Measurements from ENCODE around the gene MRPL17.

MRPL17 gene

DNA sequence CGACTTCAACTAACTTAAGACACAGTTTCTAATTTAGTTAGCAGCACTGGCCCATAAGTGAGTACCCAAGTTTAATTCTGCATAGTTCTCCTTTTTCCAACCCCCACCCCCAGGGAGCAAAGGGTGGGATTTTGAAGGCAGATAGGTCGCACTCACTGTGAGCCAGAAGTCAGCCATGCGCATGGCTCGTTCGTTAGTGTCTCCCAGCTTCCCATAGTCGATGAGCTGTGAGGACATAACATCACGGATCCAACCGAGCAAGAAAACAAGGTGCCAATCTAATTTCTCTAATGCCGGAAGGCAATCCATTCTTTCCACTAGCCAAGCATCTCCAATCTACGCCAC is 577 bp downstream of the MRPL17 start:
- Histone ChIP-seq H3K9me3 (ENCODE audit: low read length) (no peaks in the 10 kb centered on the region), H2AFZ (ENCODE audit: low read length) (no peak overlapping the region), H3K9me2 (ENCODE audit: low read depth, low read length) (no peaks in the 10 kb centered on the region), H3F3A (ENCODE audit: insufficient read depth, low read length) (no peaks in the 10 kb centered on the region), H3K4me2 (ENCODE audit: low read length) (peak overlapping the region; percentile 86), H3K36me3 (ENCODE audit: insufficient read depth, low read length) (peaks cover 32% of the 10 kb centered on the region), H3K79me2 (ENCODE audit: insufficient read depth, low read length) (peaks cover 20% of the 10 kb centered on the region), H3K4me3 (ENCODE audit: low read depth, low read length, poor library complexity, severe bottlenecking) (peak overlapping the region; percentile 90), H3K4me1 (ENCODE audit: insufficient read depth, low read length, severe bottlenecking) (peaks cover 21% of the 10 kb centered on the region), H3K27ac (ENCODE audit: low read depth, low read length, poor library complexity, severe bottlenecking) (peak overlapping the region; percentile 37), H3K27me3 (ENCODE audit: insufficient read depth, low read length) (no peaks in the 10 kb centered on the region), H3K9ac (ENCODE audit: low read length) (peak overlapping the region; percentile 94), H4K20me1 (ENCODE audit: insufficient read depth, low read length) (no peaks in the 10 kb centered on the region)
- TF ChIP-seq EZH2 (IDR thresholded peaks at IDR 0.05; ENCODE audit: borderline replicate concordance, low read length) (no peak), CTCF (IDR thresholded peaks at IDR 0.05; ENCODE audit: low read length) (no peak)

DNA sequence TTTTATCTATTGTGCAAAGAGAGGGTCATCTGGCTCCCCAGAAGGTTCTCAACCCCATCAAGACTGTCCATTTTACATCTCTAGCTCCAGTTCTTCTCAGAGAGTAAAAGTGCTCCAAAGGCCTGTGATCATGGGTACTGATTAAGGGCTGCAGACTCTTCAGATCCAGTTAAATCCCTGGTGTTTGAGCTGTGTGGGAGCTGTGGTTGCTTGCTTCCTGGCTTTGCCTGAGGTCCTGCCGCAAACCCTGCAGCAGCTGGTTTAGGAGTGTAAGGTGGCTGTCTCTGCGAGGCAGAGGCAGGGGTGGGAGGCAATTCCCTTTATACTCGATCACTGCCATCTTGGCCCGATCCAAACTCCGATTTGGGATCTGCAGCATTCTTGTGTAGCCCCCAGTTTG is 1.2 kb downstream of the MRPL17 start:
- no peaks in the 10 kb centered on the region for H4K20me1 ChIP-seq (ENCODE audit: insufficient read depth, low read length)
- H3K9ac ChIP-seq (ENCODE audit: low read length): peak overlapping the region; percentile 94
- peaks cover 32% of the 10 kb centered on the region for H3K36me3 ChIP-seq (ENCODE audit: insufficient read depth, low read length)
- no peak overlapping the region for H3K27ac ChIP-seq (ENCODE audit: low read depth, low read length, poor library complexity, severe bottlenecking)
- no peaks in the 10 kb centered on the region for H3F3A ChIP-seq (ENCODE audit: insufficient read depth, low read length)
- H3K27me3 ChIP-seq (ENCODE audit: insufficient read depth, low read length): no peaks in the 10 kb centered on the region
- peaks cover 21% of the 10 kb centered on the region for H3K4me1 ChIP-seq (ENCODE audit: insufficient read depth, low read length, severe bottlenecking)
- no peak overlapping the region for H2AFZ ChIP-seq (ENCODE audit: low read length)
- H3K79me2 ChIP-seq (ENCODE audit: insufficient read depth, low read length): peaks cover 20% of the 10 kb centered on the region
- TF ChIP-seq CTCF (IDR thresholded peaks at IDR 0.05; ENCODE audit: low read length) (no peak), EZH2 (IDR thresholded peaks at IDR 0.05; ENCODE audit: borderline replicate concordance, low read length) (no peak)
- peak overlapping the region; percentile 86 for H3K4me2 ChIP-seq (ENCODE audit: low read length)
- no peaks in the 10 kb centered on the region for H3K9me3 ChIP-seq (ENCODE audit: low read length)
- peak overlapping the region; percentile 90 for H3K4me3 ChIP-seq (ENCODE audit: low read depth, low read length, poor library complexity, severe bottlenecking)
- H3K9me2 ChIP-seq (ENCODE audit: low read depth, low read length): no peaks in the 10 kb centered on the region

DNA sequence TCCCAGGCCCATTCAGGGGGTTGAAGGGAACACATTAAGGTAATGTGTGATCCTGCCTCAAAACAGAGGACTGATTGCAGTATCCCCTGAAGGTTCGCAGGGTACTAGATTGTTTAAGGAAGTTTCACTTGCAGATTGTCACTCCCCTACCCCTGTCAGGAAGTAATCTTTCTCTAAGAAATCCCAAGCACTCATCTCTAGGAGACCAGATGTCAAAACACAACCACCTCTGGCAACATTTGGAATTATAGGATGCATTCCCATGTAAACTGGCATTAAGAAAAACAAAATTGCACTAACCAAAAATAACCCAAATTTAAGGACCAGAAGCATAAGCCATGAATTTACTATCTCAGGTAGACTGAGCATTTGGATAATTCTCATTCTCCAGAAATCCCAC is 1.6 kb downstream of the MRPL17 start:
- no peaks in the 10 kb centered on the region for H3F3A ChIP-seq (ENCODE audit: insufficient read depth, low read length)
- peaks cover 32% of the 10 kb centered on the region for H3K36me3 ChIP-seq (ENCODE audit: insufficient read depth, low read length)
- H2AFZ ChIP-seq (ENCODE audit: low read length): no peak overlapping the region
- H3K4me1 ChIP-seq (ENCODE audit: insufficient read depth, low read length, severe bottlenecking): peaks cover 21% of the 10 kb centered on the region
- no peaks in the 10 kb centered on the region for H4K20me1 ChIP-seq (ENCODE audit: insufficient read depth, low read length)
- H3K79me2 ChIP-seq (ENCODE audit: insufficient read depth, low read length): peaks cover 20% of the 10 kb centered on the region
- H3K9me3 ChIP-seq (ENCODE audit: low read length): no peaks in the 10 kb centered on the region
- no peaks in the 10 kb centered on the region for H3K27me3 ChIP-seq (ENCODE audit: insufficient read depth, low read length)
- peak overlapping the region; percentile 86 for H3K4me2 ChIP-seq (ENCODE audit: low read length)
- peak overlapping the region; percentile 90 for H3K4me3 ChIP-seq (ENCODE audit: low read depth, low read length, poor library complexity, severe bottlenecking)
- no peak for TF ChIP-seq CTCF (IDR thresholded peaks at IDR 0.05; ENCODE audit: low read length)
- no peak for TF ChIP-seq EZH2 (IDR thresholded peaks at IDR 0.05; ENCODE audit: borderline replicate concordance, low read length)
- no peak overlapping the region; the same call in none of the 2 replicates for H3K9ac ChIP-seq (ENCODE audit: low read length)
- H3K27ac ChIP-seq (ENCODE audit: low read depth, low read length, poor library complexity, severe bottlenecking): no peak overlapping the region
- no peaks in the 10 kb centered on the region for H3K9me2 ChIP-seq (ENCODE audit: low read depth, low read length)
